ENCODE measurements around the gene LANCL3. TPM values are rescaled to one million over a fixed set of nuclear protein-coding genes. Genes with fewer than 3 reads are reported as not detected.

Gene LANCL3
- total RNA-seq, 4 donors from 2014 or later, result under 0.01 to 0.88 (median 0.58) TPM

GRCh38 chrX:37646254-37646653 lies 74.8 kb downstream of the LANCL3 start:
- no peak for TF ChIP-seq CTCF (IDR thresholded peaks at IDR 0.05; ENCODE audit: low read depth)

- no peak for TF ChIP-seq CTCF (IDR thresholded peaks at IDR 0.05; ENCODE audit: low read depth)
Observed at GRCh38 chrX:37651921-37652452, 80.5 kb downstream of the LANCL3 start.

- no peak for TF ChIP-seq CTCF (IDR thresholded peaks at IDR 0.05; ENCODE audit: low read depth)
Observed at GRCh38 chrX:37652589-37653231, 81.2 kb downstream of the LANCL3 start.

- TF ChIP-seq CTCF (IDR thresholded peaks at IDR 0.05; ENCODE audit: low read depth), result no peak
Observed at GRCh38 chrX:37653397-37654085, 82.1 kb downstream of the LANCL3 start.

- TF ChIP-seq CTCF (IDR thresholded peaks at IDR 0.05; ENCODE audit: low read depth), result no peak
Observed at GRCh38 chrX:37658343-37659030, 87.0 kb downstream of the LANCL3 start.

- no peak for TF ChIP-seq CTCF (IDR thresholded peaks at IDR 0.05; ENCODE audit: low read depth)
Observed at GRCh38 chrX:37659047-37659446, 87.6 kb downstream of the LANCL3 start.

GRCh38 chrX:37662181-37662580 lies 90.7 kb downstream of the LANCL3 start:
- TF ChIP-seq CTCF (IDR thresholded peaks at IDR 0.05; ENCODE audit: low read depth), result no peak
